Lower leg skin (tissue), 3 donors: ENCODE results near the gene RPL31.

Experiments
- CTCF ChIP-seq, 3 donors: fragments of 450-650 bp; IDR thresholded peaks; one replicate each; pipeline ENCODE4 v1.5.1; 2016; ENCODE audit warnings: antibody characterized with exemption in 3 of 3, mild to moderate bottlenecking in 3 of 3, moderate library complexity in 2 of 3
- POLR2A ChIP-seq, 2 donors: fragments of 450-650 bp; IDR thresholded peaks; one replicate each; pipeline ENCODE4 v1.6.1; 2016 to 2017; ENCODE audit warnings: antibody characterized with exemption in 2 of 2, mild to moderate bottlenecking in 1 of 2, moderate library complexity in 1 of 2

DNA sequence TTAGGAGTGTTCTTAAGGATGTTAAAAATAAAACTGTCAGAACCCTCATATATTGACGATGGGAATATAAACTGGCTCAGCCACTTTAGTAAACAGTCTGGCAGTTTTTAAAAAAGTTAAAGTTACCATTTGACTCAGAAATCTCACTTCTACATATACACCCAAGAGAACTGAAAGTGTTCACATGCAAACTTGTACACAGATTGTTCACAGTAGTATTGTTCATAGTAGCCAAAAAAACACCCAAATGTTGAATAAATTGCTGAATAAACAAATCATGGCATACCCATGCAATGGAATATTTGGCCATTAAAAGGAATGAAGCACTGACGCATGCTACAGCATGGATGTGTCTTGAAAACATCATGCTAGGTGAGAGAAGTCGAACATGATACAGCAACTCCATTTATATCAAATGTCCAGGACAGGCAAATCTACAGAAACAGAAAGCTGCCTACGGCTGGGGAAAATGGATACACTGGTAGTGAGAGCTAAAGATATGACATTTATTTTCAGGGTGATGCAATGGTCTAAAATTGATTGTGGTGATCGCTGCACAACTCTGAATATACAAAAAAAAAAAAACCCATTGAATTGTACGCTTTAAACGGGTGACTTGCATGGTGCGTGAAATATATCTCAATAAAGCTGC, 10.1 kb downstream of the RPL31 start:
- TF ChIP-seq CTCF (IDR thresholded peaks at IDR 0.05) (no peak), POLR2A (IDR thresholded peaks at IDR 0.05) (no peak)
